Measurements from ENCODE around the gene RNU6-8. TPM values are rescaled to one million over a fixed set of nuclear protein-coding genes. Genes with fewer than 3 reads are reported as not detected.

The RNU6-8 gene
- polyA plus RNA-seq, 1 experiment: not detected

DNA sequence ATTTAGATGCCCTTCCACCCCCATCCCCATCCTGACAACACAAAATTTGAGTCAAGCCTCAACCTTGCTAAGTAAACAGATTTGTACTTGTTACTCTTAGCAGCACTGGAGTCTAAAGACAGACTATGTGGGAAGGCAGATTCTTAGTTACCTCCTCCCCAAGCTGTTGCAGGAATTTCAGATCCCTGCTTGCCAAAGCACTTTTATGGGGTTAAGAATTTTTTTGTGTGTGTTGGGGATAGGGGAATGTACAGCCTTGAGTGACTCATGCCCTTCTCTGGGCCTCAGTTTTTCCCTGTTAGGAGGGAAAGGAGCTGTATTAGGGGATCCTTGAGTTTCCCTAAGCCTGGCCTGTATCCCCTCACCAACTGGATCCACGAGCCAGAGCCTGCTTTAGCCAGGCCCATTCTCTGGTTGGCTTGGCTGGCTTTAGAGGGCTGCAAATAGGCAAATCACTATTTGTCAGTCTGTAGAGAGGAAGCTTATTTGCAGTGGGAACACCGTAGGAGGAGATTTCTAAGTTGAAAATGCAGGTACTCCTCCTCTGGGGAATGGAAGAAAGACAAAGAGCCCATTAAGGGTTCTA lies 27.7 kb upstream of the RNU6-8 start:
- no peak for TF ChIP-seq CTCF (IDR thresholded peaks at IDR 0.05; ENCODE audit: insufficient read depth, low read depth, low read length)
- ChIA-PET POLR2A (no interaction called here), CTCF (interaction anchor here (0.8 to 1.5 kb wide), 3 partner anchors 11 to 24 kb away, joined by 3 read pairs; no protein-coding TSS in a partner anchor)
- peak; percentile 86 for DNase-seq (ENCODE audit: low read depth)
- Histone ChIP-seq H3K36me3 (ENCODE audit: control insufficient read depth, insufficient read depth, low read length) (no peaks in the 10 kb centered on the region), H3K4me3 (ENCODE audit: low read depth, low read length) (no peak overlapping the region), H3K27me3 (ENCODE audit: control insufficient read depth, insufficient read depth, low read length) (no peaks in the 10 kb centered on the region)

DNA sequence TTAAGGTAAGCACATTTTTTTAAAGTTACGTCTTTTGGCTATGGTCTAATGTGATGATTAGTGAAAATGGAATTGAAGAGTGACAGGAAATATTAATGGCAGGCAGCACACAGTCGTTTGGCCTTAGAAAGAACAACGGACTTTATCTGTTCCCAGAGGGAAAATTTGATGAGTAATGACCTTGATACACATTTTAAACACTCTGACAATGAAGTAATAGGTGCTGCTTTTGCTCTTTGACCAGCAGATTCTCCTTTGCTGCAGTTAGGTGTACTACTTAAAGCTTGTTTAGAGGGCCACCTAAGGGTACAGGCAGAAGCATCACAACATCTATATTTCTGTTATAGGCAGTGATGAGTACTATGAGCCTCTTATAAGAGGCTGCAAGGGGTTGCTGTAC lies 27.1 kb upstream of the RNU6-8 start:
- no peak for TF ChIP-seq CTCF (IDR thresholded peaks at IDR 0.05; ENCODE audit: insufficient read depth, low read depth, low read length)
- ChIA-PET POLR2A (no interaction called here), CTCF (interaction anchor here (0.8 to 1.5 kb wide), 3 partner anchors 10 to 24 kb away, joined by 3 read pairs; no protein-coding TSS in a partner anchor)
- Histone ChIP-seq H3K4me3 (ENCODE audit: low read depth, low read length) (no peak overlapping the region), H3K36me3 (ENCODE audit: control insufficient read depth, insufficient read depth, low read length) (no peaks in the 10 kb centered on the region), H3K27me3 (ENCODE audit: control insufficient read depth, insufficient read depth, low read length) (no peaks in the 10 kb centered on the region)
- peak; percentile 49 for DNase-seq (ENCODE audit: low read depth)

DNA sequence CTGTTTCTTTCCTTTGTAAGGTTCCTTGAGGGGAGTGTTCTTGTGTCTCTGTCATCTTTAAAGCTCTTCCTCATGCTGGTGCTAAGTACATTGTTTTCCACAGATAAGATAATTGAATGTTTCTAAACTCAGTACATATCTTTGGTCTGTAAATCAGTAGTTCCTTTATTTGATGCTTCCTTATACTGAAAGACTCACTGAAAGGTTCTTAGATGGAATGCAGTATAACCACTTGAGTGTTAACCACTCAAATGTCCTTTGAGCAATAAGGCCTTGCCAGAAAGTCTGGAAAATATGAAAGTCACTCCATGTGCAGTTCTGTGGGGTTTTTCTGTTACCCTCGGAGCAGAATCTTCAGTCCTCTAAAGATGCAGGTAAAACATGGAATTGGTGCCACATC lies 23.0 kb upstream of the RNU6-8 start:
- ChIA-PET CTCF (interaction anchor here (1.0 to 1.7 kb wide), 2 partner anchors 15 to 19 kb away, joined by 3 to 7 read pairs; no protein-coding TSS in a partner anchor), POLR2A (no interaction called here)
- Histone ChIP-seq H3K4me3 (ENCODE audit: low read depth, low read length) (no peak overlapping the region), H3K27me3 (ENCODE audit: control insufficient read depth, insufficient read depth, low read length) (no peaks in the 10 kb centered on the region), H3K36me3 (ENCODE audit: control insufficient read depth, insufficient read depth, low read length) (no peaks in the 10 kb centered on the region)
- TF ChIP-seq CTCF (IDR thresholded peaks at IDR 0.05; ENCODE audit: insufficient read depth, low read depth, low read length): no peak
- no peak for DNase-seq (ENCODE audit: low read depth)

- CTCF ChIA-PET: interaction anchor here (1.0 to 1.7 kb wide), 3 partner anchors 16 to 57 kb away, joined by 3 to 7 read pairs (median 3); no protein-coding TSS in a partner anchor
Observed at GRCh38 chr14:32225378-32225920, 22.4 kb upstream of the RNU6-8 start.

More at GRCh38 chr14:32225378-32225920, 22.4 kb upstream of the RNU6-8 start:
- DNase-seq (ENCODE audit: low read depth): no peak
- Histone ChIP-seq H3K36me3 (ENCODE audit: control insufficient read depth, insufficient read depth, low read length) (no peaks in the 10 kb centered on the region), H3K27me3 (ENCODE audit: control insufficient read depth, insufficient read depth, low read length) (no peaks in the 10 kb centered on the region), H3K4me3 (ENCODE audit: low read depth, low read length) (no peak overlapping the region)
- TF ChIP-seq CTCF (IDR thresholded peaks at IDR 0.05; ENCODE audit: insufficient read depth, low read depth, low read length): no peak
- POLR2A ChIA-PET: no interaction called here

All from BJ (cell line).